Measurements from ENCODE around the gene MKLN1. TPM values are rescaled to one million over a fixed set of nuclear protein-coding genes. Genes with fewer than 3 reads are reported as not detected.

MKLN1 gene
- total and polyA plus RNA-seq, 10 of the 15 experiments (the other 5 are each of a cell fraction or from before 2014, with no cell fraction given) = 13.6 to 55.8 (median 29.3) TPM

GRCh38 chr7:131530137-131530536 is 202.5 kb downstream of the MKLN1 start:
- SMC1A ChIA-PET (ENCODE audit: uncharacterized antibody, unreplicated experiment) = no interaction called here
- H3K4me1 ChIP-seq (ENCODE audit: control insufficient read depth, insufficient read depth, low read length) = no peaks in the 10 kb centered on the region

More at GRCh38 chr7:131530137-131530536, 202.5 kb downstream of the MKLN1 start:
- no peaks in the 10 kb centered on the region for H3K79me2 ChIP-seq (ENCODE audit: control insufficient read depth, insufficient read depth, low read length)
- TF ChIP-seq SMAD1 (IDR thresholded peaks at IDR 0.05; ENCODE audit: low read depth, partially characterized antibody) (no peak), EGR1 (IDR thresholded peaks at IDR 0.05; ENCODE audit: borderline replicate concordance in 1 of 2, low read depth in 2 of 2, low read length in 2 of 2) (no peak), POLR2A (IDR thresholded peaks at IDR 0.05; ENCODE audit: low read depth, low read length) (no peak), SP1 (IDR thresholded peaks at IDR 0.05; ENCODE audit: low read depth, low read length) (no peak), POLR2AphosphoS2 (IDR thresholded peaks at IDR 0.05; ENCODE audit: low read depth, low read length) (no peak), GATAD2B (conservative IDR thresholded peaks at IDR 0.05; ENCODE audit: low read depth) (no peak), SREBF2 (IDR thresholded peaks at IDR 0.05; ENCODE audit: low read length) (no peak), ZNF274 (IDR thresholded peaks at IDR 0.05; ENCODE audit: insufficient read depth, insufficient read length) (no peak), ZNF24 (IDR thresholded peaks at IDR 0.05) (no peak), RAD51 (IDR thresholded peaks at IDR 0.05) (no peak), GABPA (IDR thresholded peaks at IDR 0.05; ENCODE audit: low read depth) (no peak), ZNF592 (IDR thresholded peaks at IDR 0.05) (no peak), SKIL (IDR thresholded peaks at IDR 0.05; ENCODE audit: low read depth, poor library complexity, severe bottlenecking) (no peak), BMI1 (IDR thresholded peaks at IDR 0.05; ENCODE audit: borderline replicate concordance) (no peak), SRF (IDR thresholded peaks at IDR 0.05; ENCODE audit: low read depth in 2 of 2, low read length in 2 of 2) (no peak), PAX5 (IDR thresholded peaks at IDR 0.05; ENCODE audit: borderline replicate concordance, low read depth, low read length) (no peak), USF2 (IDR thresholded peaks at IDR 0.05; ENCODE audit: borderline replicate concordance, low read depth, low read length) (no peak), YBX1 (IDR thresholded peaks at IDR 0.05) (no peak)
- in situ Hi-C loops (cut with MboI) (no loop called here), intact Hi-C loops (cut with micrococcal nuclease; ENCODE audit: unreplicated experiment) (no loop called here)
- H3K36me3 ChIP-seq (ENCODE audit: control insufficient read depth in 2 of 2, insufficient read depth in 2 of 2, low read length in 1 of 2) = no peaks in the 10 kb centered on the region
- no peak overlapping the region for H3K4me2 ChIP-seq (ENCODE audit: control insufficient read depth, insufficient read depth)
- ATAC-seq (no peak), FAIRE-seq (no peak), DNase-seq (ENCODE audit: low read depth, low spot score) (no peak)
- CTCF ChIA-PET = no interaction called here
- 48% methylated on average over 6 of the region's 6 CpGs for WGBS (ENCODE audit: insufficient coverage, insufficient replicate concordance, low lambda C conversion rate, missing lambda C conversion rate)
- no TSS peak for BruUV-seq (replicated peaks)
- H4K20me1 ChIP-seq (ENCODE audit: control insufficient read depth, insufficient read depth) = no peaks in the 10 kb centered on the region
- H3K27me3 ChIP-seq (replicated peaks in 1 of 2; ENCODE audit: control insufficient read depth in 2 of 2, insufficient read depth in 2 of 2, low read length in 1 of 2) = no peaks in the 10 kb centered on the region
- RAD21 ChIA-PET (ENCODE audit: unreplicated experiment) = interaction anchor here (0.6 kb wide), 1 partner anchor 1370 kb away, joined by 3 read pairs; no protein-coding TSS in a partner anchor
- H3K4me3 ChIP-seq = no peak overlapping the region
- no peaks in the 10 kb centered on the region for H3K9me3 ChIP-seq (replicated peaks; ENCODE audit: control insufficient read depth, insufficient read depth, low read length)
- POLR2A ChIA-PET = no interaction called here
- no peak overlapping the region for H3K27ac ChIP-seq (ENCODE audit: control insufficient read depth, insufficient read depth)
- no peak overlapping the region for H3K9ac ChIP-seq (ENCODE audit: control insufficient read depth, insufficient read depth, low read length)
- no peak overlapping the region for H2AFZ ChIP-seq (ENCODE audit: control insufficient read depth, low read depth, low read length)

Data from GM12878 (cell line).